ENCODE measurements around the gene GFOD2. TPM values are rescaled to one million over a fixed set of nuclear protein-coding genes. Genes with fewer than 3 reads are reported as not detected.
A peak's percentile ranks its signal among the peaks of the same experiment; 100 is the strongest.

Gene GFOD2
- total and polyA plus RNA-seq, 10 donors, result 10.4 to 45.6 (median 39.8) TPM

DNA sequence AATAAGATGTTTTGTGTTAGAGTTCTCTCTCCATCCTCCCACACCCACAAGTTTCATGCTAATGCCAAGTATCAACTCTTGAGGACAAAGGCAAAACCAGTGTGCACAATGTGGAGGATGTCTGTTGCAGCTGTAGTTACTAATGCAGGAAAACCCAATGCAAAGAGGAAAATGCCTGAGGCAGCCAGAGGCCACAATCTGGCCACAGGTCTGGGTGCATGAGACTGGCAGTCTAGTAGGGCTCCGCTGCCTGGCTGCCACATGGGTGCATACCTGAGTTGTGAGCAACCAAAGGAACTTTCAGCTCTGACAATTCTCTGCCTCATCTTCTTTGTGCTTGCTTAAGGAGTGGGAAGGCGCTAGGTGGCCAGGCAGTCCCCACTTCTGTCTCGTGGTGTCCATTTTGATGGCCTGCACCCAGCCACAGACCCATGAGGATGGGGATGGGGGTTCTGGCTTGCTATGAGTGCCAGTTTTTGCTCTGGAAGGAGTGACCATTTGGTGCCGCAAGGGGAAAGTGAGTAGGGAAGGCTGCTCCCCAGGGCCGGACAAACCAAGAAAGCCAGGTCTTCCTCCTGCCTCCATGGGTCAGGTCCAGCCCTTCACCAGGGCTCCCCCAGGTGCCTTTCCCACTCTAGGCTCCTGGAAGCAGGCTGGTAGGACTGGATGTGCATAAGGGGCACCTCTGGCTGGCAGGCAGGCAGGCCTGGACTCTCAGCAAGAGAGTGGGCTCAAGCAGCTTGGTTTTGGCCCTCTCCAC, 4.2 kb upstream of the GFOD2 start:
- peaks cover 0 to 58% (median 43%) of the 10 kb centered on the region in 6 donors for H3K36me3 ChIP-seq
- DNase-seq, result peak; percentile 41

DNA sequence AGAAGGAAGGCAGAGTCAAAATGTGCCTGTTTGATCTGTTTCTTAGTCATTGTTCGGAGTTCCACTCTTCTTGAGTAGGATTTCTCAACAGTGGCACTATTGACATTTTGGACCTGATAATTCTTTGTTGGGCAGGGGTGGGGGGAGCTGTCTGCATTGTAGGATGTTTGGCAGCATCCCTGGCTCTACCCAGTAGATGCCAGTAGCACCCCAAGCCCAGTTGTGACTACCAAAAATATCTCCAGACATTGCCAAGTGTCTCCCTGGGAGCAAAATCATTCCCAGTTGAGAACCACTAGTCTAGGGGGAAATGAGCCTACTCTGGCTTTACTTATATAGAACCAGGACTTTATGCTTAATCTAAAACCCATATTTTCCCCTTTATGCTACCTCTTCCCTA, 1.1 kb upstream of the GFOD2 start:
- 58 to 73% (median 62%) methylated on average over 1 of the region's 1 CpG for WGBS, 5 donors
- intact Hi-C loops (cut with DNase I; ENCODE audit: low total_unique reads), result no loop called here
- Histone ChIP-seq H3K9me3 (no peaks in the 10 kb centered on the region), H3K4me1 (peaks cover 11 to 55% (median 43%) of the 10 kb centered on the region in 6 donors), H3K27me3 (replicated peaks in 1 of 7) (no peaks in the 10 kb centered on the region), H3K4me3 (peak overlapping the region in 4 of 8 donors; percentile 93 to 98 (median 98)), H3K36me3 (peaks cover 0 to 33% (median 19%) of the 10 kb centered on the region in 6 donors), H3K27ac (peak overlapping the region; percentile 83 to 94 (median 92))
- TF ChIP-seq, protein P1, sequence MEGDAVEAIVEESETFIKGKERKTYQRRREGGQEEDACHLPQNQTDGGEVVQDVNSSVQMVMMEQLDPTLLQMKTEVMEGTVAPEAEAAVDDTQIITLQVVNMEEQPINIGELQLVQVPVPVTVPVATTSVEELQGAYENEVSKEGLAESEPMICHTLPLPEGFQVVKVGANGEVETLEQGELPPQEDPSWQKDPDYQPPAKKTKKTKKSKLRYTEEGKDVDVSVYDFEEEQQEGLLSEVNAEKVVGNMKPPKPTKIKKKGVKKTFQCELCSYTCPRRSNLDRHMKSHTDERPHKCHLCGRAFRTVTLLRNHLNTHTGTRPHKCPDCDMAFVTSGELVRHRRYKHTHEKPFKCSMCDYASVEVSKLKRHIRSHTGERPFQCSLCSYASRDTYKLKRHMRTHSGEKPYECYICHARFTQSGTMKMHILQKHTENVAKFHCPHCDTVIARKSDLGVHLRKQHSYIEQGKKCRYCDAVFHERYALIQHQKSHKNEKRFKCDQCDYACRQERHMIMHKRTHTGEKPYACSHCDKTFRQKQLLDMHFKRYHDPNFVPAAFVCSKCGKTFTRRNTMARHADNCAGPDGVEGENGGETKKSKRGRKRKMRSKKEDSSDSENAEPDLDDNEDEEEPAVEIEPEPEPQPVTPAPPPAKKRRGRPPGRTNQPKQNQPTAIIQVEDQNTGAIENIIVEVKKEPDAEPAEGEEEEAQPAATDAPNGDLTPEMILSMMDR (IDR thresholded peaks at IDR 0.05 in 8 of 11, conservative IDR thresholded peaks at IDR 0.05 in 3 of 11), result no peak
- TF ChIP-seq POLR2A (IDR thresholded peaks at IDR 0.05), result no peak
- TF ChIP-seq POLR2AphosphoS5 (IDR thresholded peaks at IDR 0.05), result no peak
- no peak for DNase-seq

More for the DNA sequence above, 4.2 kb upstream of the GFOD2 start:
- 97 to 99% (median 98%) methylated on average over 5 of the region's 5 CpGs for WGBS, 5 donors
- TF ChIP-seq POLR2A (IDR thresholded peaks at IDR 0.05), result no peak
- TF ChIP-seq, protein P1 (IDR thresholded peaks at IDR 0.05 in 8 of 11, conservative IDR thresholded peaks at IDR 0.05 in 3 of 11), result no peak
- no peak for TF ChIP-seq POLR2AphosphoS5 (IDR thresholded peaks at IDR 0.05)
- H3K27ac ChIP-seq, result no peak overlapping the region
- intact Hi-C loops (cut with DNase I; ENCODE audit: low total_unique reads), result no loop called here
- no peaks in the 10 kb centered on the region for H3K27me3 ChIP-seq (replicated peaks in 1 of 7)
- peaks cover 4 to 24% (median 17%) of the 10 kb centered on the region in 6 donors for H3K4me1 ChIP-seq
- no peaks in the 10 kb centered on the region for H3K9me3 ChIP-seq
- no peak overlapping the region for H3K4me3 ChIP-seq

DNA sequence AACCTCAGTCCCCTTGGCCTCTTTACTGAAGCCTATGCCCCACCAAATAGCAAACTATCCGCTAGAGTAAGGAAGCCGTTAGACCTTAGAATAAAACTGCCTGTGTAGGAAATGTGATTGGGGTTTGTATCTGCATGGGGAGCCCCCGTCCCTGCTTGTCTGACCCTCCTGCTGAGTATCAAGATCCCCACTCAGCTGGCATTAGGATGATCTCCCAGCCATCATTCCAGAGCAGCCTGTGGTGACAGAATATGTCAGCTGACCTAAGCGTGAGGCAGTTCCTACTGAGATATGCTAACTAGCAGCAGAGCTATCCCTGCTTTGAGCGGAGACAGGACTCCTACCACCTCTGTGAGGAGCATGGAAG, 645 bp upstream of the GFOD2 start:
- 1 to 6% (median 3%) methylated on average over 5 of the region's 5 CpGs for WGBS, 5 donors
- intact Hi-C loops (cut with DNase I; ENCODE audit: low total_unique reads), result loop anchor here (5.0 kb wide), 1 partner anchor 47 kb away; no protein-coding TSS in a partner anchor

More for the DNA sequence above, 645 bp upstream of the GFOD2 start:
- H3K36me3 ChIP-seq, result peaks cover 0 to 28% (median 15%) of the 10 kb centered on the region in 6 donors
- H3K4me1 ChIP-seq, result peaks cover 12 to 60% (median 43%) of the 10 kb centered on the region in 6 donors
- no peaks in the 10 kb centered on the region for H3K27me3 ChIP-seq (replicated peaks in 1 of 7)
- H3K27ac ChIP-seq, result peak overlapping the region; percentile 83 to 94 (median 92)
- H3K9me3 ChIP-seq, result no peaks in the 10 kb centered on the region
- peak overlapping the region; percentile 85 to 100 (median 98) for H3K4me3 ChIP-seq
- TF ChIP-seq, protein P1 (IDR thresholded peaks at IDR 0.05 in 8 of 11, conservative IDR thresholded peaks at IDR 0.05 in 3 of 11), result no peak
- TF ChIP-seq POLR2AphosphoS5 (IDR thresholded peaks at IDR 0.05), result no peak
- no peak for TF ChIP-seq POLR2A (IDR thresholded peaks at IDR 0.05)
- peak; percentile 51 for DNase-seq
